Immature natural killer cell (primary cell): ENCODE data around the gene INHBB. TPM values are rescaled to one million over a fixed set of nuclear protein-coding genes. Genes with fewer than 3 reads are reported as not detected.
"Not testable (repeated sequence)": the region's sequence is repeated elsewhere in the genome, so short reads cannot be mapped to it uniquely, and the experiment has no call there.

Source experiments
- DNase-seq, 3 donors: peaks; one replicate each; pipeline ENCODE4 v3.0.0; 2022; ENCODE audit warnings: mixed read lengths in 1 of 3
- H3K27ac Mint-ChIP-seq, 6 donors: one replicate each; pipeline ENCODE4 v1.8.0; 2020; ENCODE audit warnings: mixed read lengths in 6 of 6, mild to moderate bottlenecking in 5 of 6, inconsistent platforms in 4 of 6, moderate library complexity in 3 of 6
- H3K27me3 Mint-ChIP-seq, 3 donors: one replicate each; pipeline ENCODE4 v1.8.0; 2020 to 2021; ENCODE audit warnings: low read depth in 3 of 3, mild to moderate bottlenecking in 3 of 3, mixed read lengths in 3 of 3, moderate library complexity in 3 of 3, inconsistent platforms in 1 of 3
- H3K36me3 Mint-ChIP-seq, 3 donors: one replicate each; pipeline ENCODE4 v1.8.0; 2020; ENCODE audit warnings: mixed read lengths in 3 of 3, inconsistent platforms in 2 of 3, mild to moderate bottlenecking in 2 of 3
- H3K4me1 Mint-ChIP-seq, 2 donors: one replicate each; pipeline ENCODE4 v1.8.0; 2020; ENCODE audit warnings: inconsistent platforms in 2 of 2, mild to moderate bottlenecking in 2 of 2, mixed read lengths in 2 of 2, moderate library complexity in 1 of 2
- H3K4me3 Mint-ChIP-seq, 5 donors: one replicate each; pipeline ENCODE4 v1.8.0; 2020; ENCODE audit warnings: mild to moderate bottlenecking in 5 of 5, mixed read lengths in 5 of 5, inconsistent platforms in 3 of 5, moderate library complexity in 3 of 5
- H3K9me3 Mint-ChIP-seq, 6 donors: one replicate each; pipeline ENCODE4 v1.8.0; 2020; ENCODE audit warnings: mild to moderate bottlenecking in 6 of 6, mixed read lengths in 6 of 6, inconsistent platforms in 4 of 6, moderate library complexity in 3 of 6
- polyA plus RNA-seq, 3 donors: library from polyadenylated mRNA; unstranded; fragments of 300-500 nt; fragmentation: Illumina TruSeq; gene quantifications; one replicate each; pipeline ENCODE4 v1.2.3, GENCODE V29; 2021

The INHBB gene
- polyA plus RNA-seq, 3 donors from 2014 or later: not detected

DNA sequence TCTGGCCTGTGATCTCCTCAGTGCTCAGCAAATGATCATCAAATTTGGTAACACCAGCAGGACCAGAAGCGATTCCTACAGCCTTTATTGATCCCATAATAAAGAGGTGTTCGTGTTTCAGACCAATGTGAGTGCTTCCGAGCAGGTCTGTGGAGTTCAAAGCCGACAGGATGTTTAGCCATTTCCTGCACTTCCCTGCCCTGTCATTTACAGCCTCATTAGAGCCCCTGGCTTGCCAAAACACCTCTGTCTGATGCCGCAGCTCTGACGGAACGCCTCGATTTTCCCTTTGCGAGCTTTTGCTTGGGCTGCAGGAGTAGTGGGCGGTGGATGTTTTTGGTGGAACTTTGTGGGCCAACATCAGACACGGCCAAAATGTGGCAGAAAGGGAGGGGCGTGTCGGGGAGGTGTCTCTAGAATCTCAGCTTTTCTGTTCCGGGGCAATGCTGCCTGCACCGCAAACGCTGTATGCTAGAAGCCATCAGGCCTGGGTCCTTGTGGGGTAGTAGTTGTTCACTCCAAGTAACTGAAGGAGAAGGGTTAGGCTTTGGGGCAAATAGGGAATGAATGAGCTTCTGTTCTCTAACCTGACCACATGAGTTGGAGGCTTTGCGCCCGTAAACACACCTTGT lies 26.1 kb upstream of the INHBB start:
- H3K9me3 Mint-ChIP-seq: peaks cover 0 to 2% (median 0%) of the 10 kb centered on the region in 6 donors
- H3K36me3 Mint-ChIP-seq: no peaks in the 10 kb centered on the region
- peaks cover 2 to 4% (median 2%) of the 10 kb centered on the region in 3 donors for H3K27me3 Mint-ChIP-seq
- no peak overlapping the region for H3K4me3 Mint-ChIP-seq
- no peak for DNase-seq
- H3K4me1 Mint-ChIP-seq: peaks cover 0 to 3% of the 10 kb centered on the region in 2 donors
- H3K27ac Mint-ChIP-seq: no peak overlapping the region

- H3K27me3 Mint-ChIP-seq: peaks cover 0 to 4% (median 2%) of the 10 kb centered on the region in 3 donors
Measured at GRCh38 chr2:120320318-120320851, 25.6 kb upstream of the INHBB start.

DNA sequence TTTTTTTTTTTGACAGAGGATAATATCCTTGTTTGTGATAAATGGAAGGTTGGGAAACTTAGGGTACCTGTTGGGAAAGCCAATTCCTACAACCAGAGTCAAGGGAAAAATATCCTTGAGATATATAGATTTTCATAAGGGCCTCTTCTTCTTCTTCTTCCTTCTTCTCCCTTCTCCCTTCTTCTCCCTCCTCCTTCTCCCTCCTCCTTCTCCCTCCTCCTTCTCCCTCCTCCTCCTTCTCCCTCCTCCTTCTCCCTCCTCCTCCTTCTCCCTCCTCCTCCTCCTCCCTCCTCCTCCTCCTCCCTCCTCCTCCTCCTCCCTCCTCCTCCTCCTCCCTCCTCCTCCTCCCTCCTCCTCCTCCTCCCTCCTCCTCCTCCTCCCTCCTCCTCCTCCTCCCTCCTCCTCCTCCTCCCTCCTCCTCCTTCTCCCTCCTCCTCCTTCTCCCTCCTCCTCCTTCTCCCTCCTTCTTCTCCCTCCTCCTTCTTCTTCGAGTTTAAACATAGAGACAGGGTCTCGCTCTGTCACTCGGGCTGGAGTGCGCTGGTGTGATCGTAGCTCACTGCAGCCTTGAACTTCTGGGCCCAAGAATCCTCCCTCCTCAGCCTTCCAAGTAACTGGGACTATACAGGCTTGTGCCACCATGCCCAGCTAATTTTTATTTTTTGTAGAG lies 24.9 kb upstream of the INHBB start:
- H3K4me1 Mint-ChIP-seq, H3K4me3 Mint-ChIP-seq, H3K36me3 Mint-ChIP-seq, H3K27ac Mint-ChIP-seq, DNase-seq, H3K9me3 Mint-ChIP-seq, H3K27me3 Mint-ChIP-seq: not testable (repeated sequence)

More at GRCh38 chr2:120320318-120320851, 25.6 kb upstream of the INHBB start:
- no peak overlapping the region for H3K27ac Mint-ChIP-seq
- DNase-seq: no peak
- no peaks in the 10 kb centered on the region for H3K36me3 Mint-ChIP-seq
- H3K9me3 Mint-ChIP-seq: no peaks in the 10 kb centered on the region
- peaks cover 0 to 3% of the 10 kb centered on the region in 2 donors for H3K4me1 Mint-ChIP-seq
- H3K4me3 Mint-ChIP-seq: no peak overlapping the region

- no peak overlapping the region for H3K4me3 Mint-ChIP-seq
- H3K4me1 Mint-ChIP-seq: peaks cover 0 to 3% of the 10 kb centered on the region in 2 donors
- no peaks in the 10 kb centered on the region for H3K9me3 Mint-ChIP-seq
- no peak for DNase-seq
- no peak overlapping the region for H3K27ac Mint-ChIP-seq
- peaks cover 0 to 4% (median 2%) of the 10 kb centered on the region in 3 donors for H3K27me3 Mint-ChIP-seq
- H3K36me3 Mint-ChIP-seq: no peaks in the 10 kb centered on the region
Measured at GRCh38 chr2:120321721-120322284, 24.1 kb upstream of the INHBB start.

DNA sequence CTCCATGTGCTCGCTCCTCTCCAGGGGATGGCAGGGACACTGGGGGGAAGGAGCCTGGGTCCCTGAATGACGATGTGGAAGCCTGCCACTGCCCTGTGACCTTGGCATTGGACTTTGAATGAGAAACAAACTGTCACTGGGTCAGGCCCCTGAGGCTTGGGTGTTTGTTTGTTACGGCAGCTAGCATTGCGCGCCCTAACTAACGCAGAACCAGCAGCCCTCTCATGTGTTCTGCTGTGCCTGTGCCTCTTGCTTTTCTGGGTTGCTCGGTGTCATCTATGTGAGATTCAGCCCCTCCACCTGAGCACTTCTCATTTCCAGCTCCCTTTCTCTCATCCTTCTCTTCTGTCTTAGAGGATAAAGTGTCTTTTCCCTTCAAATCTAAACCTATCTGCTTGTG lies 23.6 kb upstream of the INHBB start:
- Mint-ChIP-seq H3K9me3 (no peaks in the 10 kb centered on the region), H3K27me3 (peaks cover 0 to 4% (median 2%) of the 10 kb centered on the region in 3 donors), H3K27ac (no peak overlapping the region), H3K4me1 (peaks cover 0 to 3% of the 10 kb centered on the region in 2 donors), H3K4me3 (no peak overlapping the region), H3K36me3 (no peaks in the 10 kb centered on the region)
- DNase-seq: no peak

- DNase-seq: no peak
- Mint-ChIP-seq H3K27ac (no peak overlapping the region), H3K27me3 (peaks cover 0 to 5% (median 4%) of the 10 kb centered on the region in 3 donors), H3K36me3 (no peaks in the 10 kb centered on the region), H3K4me1 (peaks cover 0 to 3% of the 10 kb centered on the region in 2 donors), H3K4me3 (no peak overlapping the region), H3K9me3 (no peaks in the 10 kb centered on the region)
Measured at GRCh38 chr2:120323214-120323613, 22.7 kb upstream of the INHBB start.

- Mint-ChIP-seq H3K9me3 (no peaks in the 10 kb centered on the region), H3K4me3 (no peak overlapping the region), H3K27ac (no peak overlapping the region), H3K4me1 (peaks cover 0 to 3% of the 10 kb centered on the region in 2 donors), H3K36me3 (no peaks in the 10 kb centered on the region), H3K27me3 (peaks cover 0 to 5% (median 4%) of the 10 kb centered on the region in 3 donors)
- no peak for DNase-seq
Measured at GRCh38 chr2:120323807-120324399, 22.0 kb upstream of the INHBB start.

DNA sequence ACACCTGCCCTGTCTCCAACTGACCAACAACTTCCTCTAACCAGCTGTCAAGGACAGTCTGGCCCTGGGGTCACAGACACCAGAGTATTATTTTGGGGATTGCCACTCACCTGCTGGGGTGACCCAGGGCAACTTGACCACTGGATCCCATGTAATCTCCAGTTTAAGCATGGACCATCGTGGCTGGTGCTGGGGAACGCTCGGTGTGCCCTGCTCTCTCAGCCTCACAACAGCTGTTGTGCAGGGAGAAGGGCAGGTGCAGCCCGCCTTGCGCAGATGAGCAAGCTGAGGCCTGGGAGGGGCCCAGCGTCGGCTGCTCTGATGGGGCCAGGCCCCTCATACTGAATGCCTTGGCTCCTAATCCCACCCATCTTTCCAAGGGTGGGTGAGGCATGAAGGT lies 21.0 kb upstream of the INHBB start:
- Mint-ChIP-seq H3K27ac (no peak overlapping the region), H3K27me3 (peaks cover 0 to 7% (median 4%) of the 10 kb centered on the region in 3 donors), H3K4me1 (peaks cover 0 to 3% of the 10 kb centered on the region in 2 donors), H3K4me3 (no peak overlapping the region), H3K36me3 (no peaks in the 10 kb centered on the region), H3K9me3 (no peaks in the 10 kb centered on the region)
- DNase-seq: no peak

GRCh38 chr2:120326066-120326465 lies 19.9 kb upstream of the INHBB start:
- H3K4me1 Mint-ChIP-seq: peaks cover 0 to 3% of the 10 kb centered on the region in 2 donors
- DNase-seq: no peak
- H3K4me3 Mint-ChIP-seq: no peak overlapping the region
- H3K9me3 Mint-ChIP-seq: no peaks in the 10 kb centered on the region
- H3K27ac Mint-ChIP-seq: no peak overlapping the region
- peaks cover 0 to 7% (median 4%) of the 10 kb centered on the region in 3 donors for H3K27me3 Mint-ChIP-seq
- H3K36me3 Mint-ChIP-seq: no peaks in the 10 kb centered on the region

GRCh38 chr2:120330946-120331822 lies 14.8 kb upstream of the INHBB start:
- no peak overlapping the region for H3K27ac Mint-ChIP-seq
- H3K9me3 Mint-ChIP-seq: no peaks in the 10 kb centered on the region
- H3K36me3 Mint-ChIP-seq: no peaks in the 10 kb centered on the region
- no peak for DNase-seq
- peaks cover 2 to 7% (median 5%) of the 10 kb centered on the region in 3 donors for H3K27me3 Mint-ChIP-seq
- H3K4me3 Mint-ChIP-seq: no peak overlapping the region
- H3K4me1 Mint-ChIP-seq: no peaks in the 10 kb centered on the region

DNA sequence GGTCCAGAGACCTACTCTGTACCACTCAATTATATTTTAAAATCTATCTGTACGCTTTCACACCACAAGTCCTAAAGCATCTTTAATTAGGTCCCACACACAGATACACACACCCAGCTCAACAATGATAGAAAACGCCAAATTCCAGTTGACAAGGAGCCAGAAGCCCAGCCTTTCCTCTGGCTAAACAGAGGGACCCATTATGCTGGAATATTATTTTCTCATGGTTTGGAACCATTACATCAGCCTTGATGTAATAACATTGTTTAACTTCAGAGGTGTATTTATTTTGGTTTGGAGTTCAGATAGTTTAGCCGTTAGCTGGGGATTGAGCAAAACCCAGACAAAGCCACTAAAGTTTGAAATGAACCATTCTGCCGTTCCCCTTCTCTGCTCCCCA lies 14.0 kb upstream of the INHBB start:
- peak overlapping the region in 1 of 6 donors; percentile 26 for H3K27ac Mint-ChIP-seq
- no peak overlapping the region for H3K4me3 Mint-ChIP-seq
- H3K27me3 Mint-ChIP-seq: peaks cover 2 to 8% (median 4%) of the 10 kb centered on the region in 3 donors

GRCh38 chr2:120332384-120332783 lies 13.6 kb upstream of the INHBB start:
- H3K27ac Mint-ChIP-seq: no peak overlapping the region

More for the DNA sequence above, 14.0 kb upstream of the INHBB start:
- no peaks in the 10 kb centered on the region for H3K36me3 Mint-ChIP-seq
- no peak for DNase-seq
- H3K4me1 Mint-ChIP-seq: no peaks in the 10 kb centered on the region
- no peaks in the 10 kb centered on the region for H3K9me3 Mint-ChIP-seq

DNA sequence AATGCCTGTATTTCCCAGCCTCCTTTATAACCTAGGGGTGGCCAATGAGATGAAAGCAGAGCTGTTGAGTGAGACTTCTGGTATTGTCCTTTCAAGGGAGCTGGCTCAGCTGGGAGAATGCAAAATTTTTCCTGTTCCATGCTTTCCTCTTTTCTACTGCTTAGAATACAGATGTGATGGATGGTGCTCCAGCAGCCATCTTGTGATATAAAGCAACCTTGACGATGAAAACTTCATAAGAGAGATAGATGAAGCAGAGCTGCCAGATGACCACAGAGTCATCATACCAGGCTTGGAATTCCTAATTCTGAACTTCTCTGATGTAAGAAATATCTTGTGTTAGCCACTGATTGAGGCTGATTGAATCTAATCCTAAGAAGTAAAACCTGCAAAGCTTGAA lies 11.9 kb upstream of the INHBB start:
- H3K4me3 Mint-ChIP-seq: no peak overlapping the region
- no peaks in the 10 kb centered on the region for H3K4me1 Mint-ChIP-seq
- H3K27ac Mint-ChIP-seq: no peak overlapping the region
- no peaks in the 10 kb centered on the region for H3K9me3 Mint-ChIP-seq
- peaks cover 2 to 12% (median 3%) of the 10 kb centered on the region in 3 donors for H3K27me3 Mint-ChIP-seq
- H3K36me3 Mint-ChIP-seq: no peaks in the 10 kb centered on the region
- no peak for DNase-seq

More at GRCh38 chr2:120332384-120332783, 13.6 kb upstream of the INHBB start:
- no peak overlapping the region for H3K4me3 Mint-ChIP-seq
- H3K4me1 Mint-ChIP-seq: no peaks in the 10 kb centered on the region
- no peaks in the 10 kb centered on the region for H3K36me3 Mint-ChIP-seq
- DNase-seq: no peak
- H3K27me3 Mint-ChIP-seq: peaks cover 2 to 9% (median 3%) of the 10 kb centered on the region in 3 donors
- no peaks in the 10 kb centered on the region for H3K9me3 Mint-ChIP-seq
